GM13977 (cell line): ENCODE measurements around the gene LIPK.
"Not testable (repeated sequence)": the region's sequence is repeated elsewhere in the genome, so short reads cannot be mapped to it uniquely, and the experiment has no call there.

Experiments
- DNase-seq: peaks from one replicate; pipeline ENCODE4 v3.0.0; 2012; ENCODE audit warnings: low spot score
- CTCF ChIP-seq: IDR thresholded peaks from 2 replicates; pipeline ENCODE4 v1.5.1; 2012; ENCODE audit warnings: mild to moderate bottlenecking, control low read depth; ENCODE audit not compliant: insufficient read depth; ENCODE audit errors: extremely low read depth, missing control alignments
- in situ Hi-C: fragments of 300-500 bp; cut with MboI; formaldehyde crosslinking; loops from one replicate; pipeline ENCODE4 v1.12.0; 2022; ENCODE audit warnings: low sequenced_read_pairs, low pct_unique_long_range_greater_than_20kb, mixed read lengths, inconsistent platforms; ENCODE audit not compliant: unreplicated experiment

LIPK gene

GRCh38 chr10:88733215-88733614, 27.2 kb downstream of the LIPK start:
- no peak for TF ChIP-seq CTCF
- DNase-seq, result peak; percentile 19
- in situ Hi-C loops, result no loop called here

- in situ Hi-C loops, result no loop called here
- no peak for DNase-seq
- TF ChIP-seq CTCF, result no peak
These were observed 29.6 kb downstream of the LIPK start for GRCh38 chr10:88735661-88736060.

GRCh38 chr10:88741921-88742320, 35.9 kb downstream of the LIPK start:
- in situ Hi-C loops, DNase-seq: not testable (repeated sequence)

- no peak for TF ChIP-seq CTCF
- in situ Hi-C loops, result no loop called here
- no peak for DNase-seq
These were observed 36.4 kb downstream of the LIPK start for GRCh38 chr10:88742448-88742847.

- no peak for TF ChIP-seq CTCF
- no peak for DNase-seq
- in situ Hi-C loops, result no loop called here
These were observed 38.0 kb downstream of the LIPK start for GRCh38 chr10:88744002-88744401.

- DNase-seq, result no peak
- TF ChIP-seq CTCF, result no peak
- in situ Hi-C loops, result no loop called here
These were observed 39.6 kb downstream of the LIPK start for GRCh38 chr10:88745633-88746032.

- in situ Hi-C loops, result no loop called here
These were observed 48.2 kb downstream of the LIPK start for GRCh38 chr10:88754287-88754686.

More at GRCh38 chr10:88754287-88754686, 48.2 kb downstream of the LIPK start:
- DNase-seq, result no peak
- no peak for TF ChIP-seq CTCF
